ENCODE results near the gene RPS8. TPM values are rescaled to one million over a fixed set of nuclear protein-coding genes. Genes with fewer than 3 reads are reported as not detected.
A peak's percentile ranks its signal among the peaks of the same experiment; 100 is the strongest.
"Not testable (repeated sequence)": the region's sequence is repeated elsewhere in the genome, so short reads cannot be mapped to it uniquely, and the experiment has no call there.

The RPS8 gene
- total RNA-seq, 1 donor from 2014 or later, result 2,620 TPM

DNA sequence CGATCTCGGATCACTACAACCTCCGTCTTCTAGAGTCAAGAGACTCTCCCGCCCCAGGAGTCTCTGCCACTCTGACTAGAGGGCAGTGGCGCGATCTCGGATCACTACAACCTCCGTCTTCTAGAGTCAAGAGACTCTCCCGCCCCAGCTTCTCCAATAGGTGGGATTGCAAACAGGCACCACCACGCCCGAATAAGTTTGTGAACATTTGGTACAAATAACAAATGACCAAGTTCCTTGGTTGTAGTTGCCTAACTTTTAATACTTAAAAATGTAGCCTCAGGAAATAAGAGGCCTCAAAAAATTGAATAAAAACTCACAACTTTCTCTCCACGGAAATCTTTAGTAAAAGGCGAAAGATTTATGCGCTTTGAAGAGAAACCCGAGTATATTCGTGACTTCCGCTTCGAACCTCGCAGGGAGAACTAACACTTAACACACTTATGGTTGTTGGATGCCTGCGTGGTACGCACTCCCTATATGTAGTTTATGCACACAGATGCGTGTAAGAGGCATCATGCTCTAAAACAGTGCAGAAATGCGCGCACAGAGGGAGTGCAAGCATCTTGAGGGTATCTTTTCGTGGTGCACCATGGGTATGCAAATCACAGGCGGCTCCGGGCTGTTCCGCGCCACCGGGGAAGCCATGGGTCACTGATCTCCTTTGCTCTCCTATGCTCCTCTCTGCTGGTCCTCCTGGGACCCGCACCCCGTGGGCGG lies 44.4 kb downstream of the RPS8 start:
- H3K36me3 Mint-ChIP-seq, result peaks cover 6% of the 10 kb centered on the region
- peak overlapping the region; percentile 100 for H3K27ac Mint-ChIP-seq
- H3K4me3 Mint-ChIP-seq, result peak overlapping the region; percentile 92
- H3K4me1 Mint-ChIP-seq (ENCODE audit: unreplicated experiment), result peaks cover 26% of the 10 kb centered on the region
- peaks cover 4% of the 10 kb centered on the region for H3K9me3 Mint-ChIP-seq
- H3K27me3 Mint-ChIP-seq, result peaks cover 3% of the 10 kb centered on the region
- TF ChIP-seq, protein P1, sequence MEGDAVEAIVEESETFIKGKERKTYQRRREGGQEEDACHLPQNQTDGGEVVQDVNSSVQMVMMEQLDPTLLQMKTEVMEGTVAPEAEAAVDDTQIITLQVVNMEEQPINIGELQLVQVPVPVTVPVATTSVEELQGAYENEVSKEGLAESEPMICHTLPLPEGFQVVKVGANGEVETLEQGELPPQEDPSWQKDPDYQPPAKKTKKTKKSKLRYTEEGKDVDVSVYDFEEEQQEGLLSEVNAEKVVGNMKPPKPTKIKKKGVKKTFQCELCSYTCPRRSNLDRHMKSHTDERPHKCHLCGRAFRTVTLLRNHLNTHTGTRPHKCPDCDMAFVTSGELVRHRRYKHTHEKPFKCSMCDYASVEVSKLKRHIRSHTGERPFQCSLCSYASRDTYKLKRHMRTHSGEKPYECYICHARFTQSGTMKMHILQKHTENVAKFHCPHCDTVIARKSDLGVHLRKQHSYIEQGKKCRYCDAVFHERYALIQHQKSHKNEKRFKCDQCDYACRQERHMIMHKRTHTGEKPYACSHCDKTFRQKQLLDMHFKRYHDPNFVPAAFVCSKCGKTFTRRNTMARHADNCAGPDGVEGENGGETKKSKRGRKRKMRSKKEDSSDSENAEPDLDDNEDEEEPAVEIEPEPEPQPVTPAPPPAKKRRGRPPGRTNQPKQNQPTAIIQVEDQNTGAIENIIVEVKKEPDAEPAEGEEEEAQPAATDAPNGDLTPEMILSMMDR (conservative IDR thresholded peaks at IDR 0.05), result no peak
- DNase-seq (ENCODE audit: extremely low spot score, unreplicated experiment), result no peak

DNA sequence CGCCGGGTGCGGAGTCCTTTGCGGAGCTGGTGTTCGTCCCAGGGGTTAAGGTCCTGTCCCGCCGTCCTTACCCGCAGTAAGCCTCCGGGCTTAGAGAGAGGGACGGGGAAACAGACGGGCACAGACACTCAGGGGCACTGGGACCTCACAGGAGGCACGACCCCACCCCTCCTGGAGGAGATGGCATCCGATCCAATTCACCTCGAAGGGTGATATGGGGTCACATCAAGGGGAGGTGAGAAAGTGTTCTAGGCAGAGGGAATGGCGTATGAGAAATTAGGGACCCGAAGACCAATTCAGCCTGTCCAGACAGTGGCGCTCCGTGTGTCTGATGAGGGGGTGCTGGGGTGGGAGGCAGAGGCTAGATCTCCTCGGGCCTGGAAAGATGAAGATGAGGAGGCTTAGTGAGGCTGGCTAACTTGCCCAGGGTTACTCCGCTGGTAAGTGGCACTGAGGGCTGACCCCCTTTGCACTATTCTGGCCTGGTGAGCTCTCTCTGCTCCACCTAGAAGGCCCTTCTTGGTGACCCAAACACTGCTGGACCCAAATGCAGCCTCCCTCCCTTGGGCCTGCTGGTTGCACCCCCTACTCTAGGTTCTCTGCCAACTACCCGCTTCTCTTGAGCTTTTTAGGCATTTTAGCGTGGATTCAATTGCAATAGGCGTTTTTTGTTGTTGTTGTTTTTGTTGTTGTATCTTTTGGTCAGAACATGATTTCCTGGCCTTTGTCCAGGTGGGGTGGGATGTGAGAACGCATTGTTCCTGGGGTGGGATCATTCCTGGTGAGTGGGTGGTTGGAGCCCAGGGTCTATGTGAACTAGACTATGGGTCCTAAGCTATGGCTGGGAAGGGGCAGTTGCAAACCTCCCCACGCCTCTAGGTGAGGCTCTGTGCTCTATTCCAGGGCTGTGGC lies 45.2 kb downstream of the RPS8 start:
- no peaks in the 10 kb centered on the region for H3K36me3 Mint-ChIP-seq
- H3K4me3 Mint-ChIP-seq, result peak overlapping the region; percentile 92
- peaks cover 17% of the 10 kb centered on the region for H3K4me1 Mint-ChIP-seq (ENCODE audit: unreplicated experiment)
- no peaks in the 10 kb centered on the region for H3K9me3 Mint-ChIP-seq
- DNase-seq (ENCODE audit: extremely low spot score, unreplicated experiment), result no peak
- peak overlapping the region; percentile 100 for H3K27ac Mint-ChIP-seq
- TF ChIP-seq, protein P1 (conservative IDR thresholded peaks at IDR 0.05), result no peak
- H3K27me3 Mint-ChIP-seq, result peaks cover 3% of the 10 kb centered on the region

DNA sequence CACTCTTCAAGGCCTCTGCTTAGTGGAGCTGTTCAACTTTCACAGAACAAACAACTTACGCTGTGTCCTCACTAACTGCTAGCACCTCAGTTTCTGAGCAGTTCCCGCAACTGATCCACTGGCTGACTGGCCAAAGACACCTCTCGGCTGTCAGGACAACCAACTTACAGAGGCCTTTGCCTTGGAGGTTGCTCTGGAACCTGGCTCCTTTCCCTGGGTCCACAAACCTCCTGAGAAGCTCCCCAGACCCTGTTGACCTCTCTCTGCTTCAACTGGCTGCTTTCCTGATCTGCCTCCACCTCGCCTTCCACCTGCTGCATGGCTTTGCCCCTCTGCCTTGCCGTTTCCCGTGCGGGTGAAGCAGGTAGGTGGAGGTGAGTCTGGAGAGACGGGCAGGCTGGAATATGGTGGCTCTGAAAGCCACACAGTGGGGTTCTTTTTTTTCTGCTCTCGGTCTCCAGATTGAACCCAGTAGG lies 45.9 kb downstream of the RPS8 start:
- no peaks in the 10 kb centered on the region for H3K9me3 Mint-ChIP-seq
- no peaks in the 10 kb centered on the region for H3K36me3 Mint-ChIP-seq
- peak overlapping the region; percentile 100 for H3K27ac Mint-ChIP-seq
- DNase-seq (ENCODE audit: extremely low spot score, unreplicated experiment), result no peak
- H3K4me3 Mint-ChIP-seq, result peak overlapping the region; percentile 92
- peaks cover 3% of the 10 kb centered on the region for H3K27me3 Mint-ChIP-seq
- TF ChIP-seq, protein P1 (conservative IDR thresholded peaks at IDR 0.05), result no peak
- peaks cover 17% of the 10 kb centered on the region for H3K4me1 Mint-ChIP-seq (ENCODE audit: unreplicated experiment)

DNA sequence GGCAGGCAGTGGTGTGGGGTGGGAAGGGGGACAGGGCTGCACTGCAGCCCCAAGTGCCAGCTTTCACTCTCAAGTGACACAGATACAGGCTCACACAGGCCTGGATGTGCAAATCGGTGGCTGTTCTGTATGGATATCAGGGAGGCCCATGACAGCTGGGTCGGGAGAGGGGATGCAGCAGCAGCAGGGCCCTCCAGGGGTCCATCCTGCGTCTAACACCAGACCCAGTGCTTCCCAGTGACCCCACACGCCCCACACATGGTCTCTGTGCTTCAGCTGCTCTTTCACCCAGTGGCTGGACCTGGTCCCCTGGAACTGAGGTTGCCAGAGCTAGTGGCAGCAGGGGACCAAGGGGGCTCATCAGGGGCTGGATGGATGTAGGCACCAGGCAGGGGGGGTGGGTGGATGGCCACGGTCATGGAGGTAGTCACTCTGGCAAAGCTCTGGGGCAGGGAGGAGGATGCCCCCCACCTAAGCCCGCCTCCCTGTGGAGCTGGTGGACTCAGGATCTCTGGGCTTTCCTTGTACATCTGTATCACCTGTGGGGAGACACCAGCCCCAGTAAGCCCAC lies 46.9 kb downstream of the RPS8 start:
- peaks cover 3% of the 10 kb centered on the region for H3K27me3 Mint-ChIP-seq
- peaks cover 17% of the 10 kb centered on the region for H3K4me1 Mint-ChIP-seq (ENCODE audit: unreplicated experiment)
- H3K4me3 Mint-ChIP-seq, result no peak overlapping the region
- no peaks in the 10 kb centered on the region for H3K9me3 Mint-ChIP-seq
- no peak overlapping the region for H3K27ac Mint-ChIP-seq
- no peaks in the 10 kb centered on the region for H3K36me3 Mint-ChIP-seq
- TF ChIP-seq, protein P1 (conservative IDR thresholded peaks at IDR 0.05), result no peak
- no peak for DNase-seq (ENCODE audit: extremely low spot score, unreplicated experiment)

DNA sequence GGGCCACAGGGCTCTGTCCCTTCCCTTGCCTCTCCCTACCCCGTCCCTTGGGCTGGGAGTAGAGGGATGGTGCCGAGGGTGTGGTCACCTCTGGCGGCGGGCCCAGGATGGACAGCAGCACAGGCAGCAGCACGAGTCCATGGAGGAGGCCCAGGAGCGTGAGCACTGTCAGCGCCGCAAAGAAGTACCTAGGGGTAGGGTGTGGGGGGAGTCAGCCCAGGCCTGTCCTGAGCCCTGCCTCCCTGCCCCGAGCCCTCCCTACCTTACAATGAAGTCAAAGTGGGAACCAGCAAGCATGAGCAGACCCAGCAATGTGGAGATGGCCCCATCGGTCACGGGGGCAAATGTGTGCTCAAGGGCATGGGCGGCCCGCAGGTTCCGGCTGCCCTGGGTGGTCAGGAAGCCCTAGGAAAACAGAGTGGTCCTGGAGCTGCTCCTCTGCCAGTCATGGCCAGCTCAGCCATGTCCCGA lies 47.7 kb downstream of the RPS8 start:
- Mint-ChIP-seq H3K36me3 (no peaks in the 10 kb centered on the region), H3K27me3 (peaks cover 3% of the 10 kb centered on the region), H3K9me3 (no peaks in the 10 kb centered on the region), H3K4me3 (no peak overlapping the region), H3K4me1 (ENCODE audit: unreplicated experiment) (peaks cover 16% of the 10 kb centered on the region), H3K27ac (no peak overlapping the region)
- TF ChIP-seq, protein P1 (conservative IDR thresholded peaks at IDR 0.05), result no peak
- no peak for DNase-seq (ENCODE audit: extremely low spot score, unreplicated experiment)

DNA sequence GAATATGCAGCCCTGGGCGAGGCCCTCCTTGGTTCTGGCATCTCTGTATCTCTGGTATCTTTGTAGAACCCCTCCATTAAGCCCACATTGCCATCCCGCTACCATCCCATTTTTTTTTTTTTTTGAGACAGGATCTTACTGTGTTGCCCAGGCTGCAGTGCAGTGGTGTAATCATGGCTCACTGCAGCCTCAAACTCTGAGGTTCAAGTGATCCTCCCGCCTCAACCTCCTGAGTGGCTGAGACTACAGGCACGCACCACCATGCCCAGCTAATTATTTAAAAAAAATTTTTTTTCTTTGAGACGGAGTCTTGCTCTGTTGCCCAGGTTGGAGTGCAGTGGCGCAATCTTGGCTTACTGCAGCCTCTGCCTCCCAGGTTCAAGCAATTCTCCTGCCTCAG lies 49.1 kb downstream of the RPS8 start:
- not testable (repeated sequence) for H3K4me3 Mint-ChIP-seq; H3K27me3 Mint-ChIP-seq; H3K36me3 Mint-ChIP-seq; DNase-seq (ENCODE audit: extremely low spot score, unreplicated experiment); H3K4me1 Mint-ChIP-seq (ENCODE audit: unreplicated experiment); H3K27ac Mint-ChIP-seq; H3K9me3 Mint-ChIP-seq
